ENCODE measurements around the gene TRPM1. TPM values are rescaled to one million over a fixed set of nuclear protein-coding genes. Genes with fewer than 3 reads are reported as not detected.

TRPM1 gene
- total RNA-seq, 1 donor from 2014 or later: not detected

DNA sequence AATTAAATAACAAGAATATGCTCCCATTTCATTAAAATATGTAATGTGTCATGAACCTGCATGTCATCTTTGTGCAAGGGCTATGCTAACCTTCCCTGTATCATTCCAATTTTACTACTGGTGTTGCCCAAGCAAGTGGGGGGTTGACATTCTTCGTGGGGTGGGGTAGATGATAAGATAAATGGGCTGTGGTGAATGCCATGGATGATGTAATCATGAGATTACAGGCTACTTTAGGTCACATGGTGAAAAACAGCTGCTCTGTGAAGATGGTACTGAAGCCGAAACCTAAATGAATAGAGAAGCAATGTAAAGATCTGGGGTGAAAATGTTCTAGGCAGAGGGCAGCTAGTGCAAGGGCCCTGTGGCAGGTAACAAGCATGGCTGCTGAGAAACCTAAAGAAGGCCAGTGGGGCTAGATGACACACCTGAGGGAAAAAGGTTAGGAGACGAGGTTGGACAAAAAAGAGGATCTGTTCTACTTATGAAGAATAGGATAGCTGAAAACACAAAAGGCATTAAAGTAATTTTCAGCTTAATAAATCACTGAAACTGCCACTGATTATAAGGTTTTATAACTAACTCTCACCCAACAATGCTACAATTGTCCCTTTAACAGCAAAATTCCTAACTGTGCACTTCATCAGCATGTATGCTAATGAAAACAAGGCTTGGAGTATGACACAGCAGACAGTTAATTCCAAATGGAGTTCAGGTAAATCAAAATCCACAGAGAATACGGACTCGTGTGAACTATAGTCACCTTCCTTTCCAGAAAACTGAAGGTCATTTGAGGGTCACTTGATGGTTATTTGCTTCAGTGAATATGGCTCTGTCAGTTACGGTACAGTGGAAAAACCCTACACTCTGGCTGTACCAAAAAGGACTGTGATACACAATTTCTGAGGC is 145.1 kb downstream of the TRPM1 start:
- no peak for DNase-seq (ENCODE audit: low spot score)
- peaks cover 4% of the 10 kb centered on the region for H3K4me1 Mint-ChIP-seq (ENCODE audit: low read depth)
- no peaks in the 10 kb centered on the region for H3K27me3 Mint-ChIP-seq (ENCODE audit: low read depth)
- no peaks in the 10 kb centered on the region for H3K9me3 Mint-ChIP-seq
- H3K27ac Mint-ChIP-seq: no peak overlapping the region
- peaks cover 65% of the 10 kb centered on the region for H3K36me3 Mint-ChIP-seq (ENCODE audit: low read depth)
- intact Hi-C loops (cut with micrococcal nuclease): no loop called here
- no peak overlapping the region for H3K4me3 Mint-ChIP-seq (ENCODE audit: low read depth)

DNA sequence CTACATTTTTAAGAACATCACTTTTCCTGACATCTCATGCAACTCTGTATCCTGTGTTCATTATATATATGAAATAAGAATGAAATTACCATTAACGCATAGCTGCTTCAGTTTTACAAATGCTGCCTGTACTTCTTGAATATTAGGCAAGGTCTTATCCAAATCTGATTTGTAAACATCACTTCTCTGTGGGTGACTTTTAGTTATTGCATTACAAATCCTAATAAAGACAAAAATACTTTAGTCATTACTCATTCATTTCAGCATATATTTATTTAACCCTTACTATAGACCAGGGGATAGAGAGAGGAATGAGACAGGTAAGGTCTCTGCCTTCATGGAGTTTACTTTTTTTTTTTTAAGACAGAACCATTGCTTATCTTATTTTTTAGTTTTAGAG is 146.9 kb downstream of the TRPM1 start:
- intact Hi-C loops (cut with micrococcal nuclease): no loop called here
- Mint-ChIP-seq H3K4me3 (ENCODE audit: low read depth) (no peak overlapping the region), H3K36me3 (ENCODE audit: low read depth) (peaks cover 70% of the 10 kb centered on the region), H3K27me3 (ENCODE audit: low read depth) (no peaks in the 10 kb centered on the region), H3K4me1 (ENCODE audit: low read depth) (peaks cover 4% of the 10 kb centered on the region), H3K9me3 (no peaks in the 10 kb centered on the region), H3K27ac (no peak overlapping the region)
- no peak for DNase-seq (ENCODE audit: low spot score)

DNA sequence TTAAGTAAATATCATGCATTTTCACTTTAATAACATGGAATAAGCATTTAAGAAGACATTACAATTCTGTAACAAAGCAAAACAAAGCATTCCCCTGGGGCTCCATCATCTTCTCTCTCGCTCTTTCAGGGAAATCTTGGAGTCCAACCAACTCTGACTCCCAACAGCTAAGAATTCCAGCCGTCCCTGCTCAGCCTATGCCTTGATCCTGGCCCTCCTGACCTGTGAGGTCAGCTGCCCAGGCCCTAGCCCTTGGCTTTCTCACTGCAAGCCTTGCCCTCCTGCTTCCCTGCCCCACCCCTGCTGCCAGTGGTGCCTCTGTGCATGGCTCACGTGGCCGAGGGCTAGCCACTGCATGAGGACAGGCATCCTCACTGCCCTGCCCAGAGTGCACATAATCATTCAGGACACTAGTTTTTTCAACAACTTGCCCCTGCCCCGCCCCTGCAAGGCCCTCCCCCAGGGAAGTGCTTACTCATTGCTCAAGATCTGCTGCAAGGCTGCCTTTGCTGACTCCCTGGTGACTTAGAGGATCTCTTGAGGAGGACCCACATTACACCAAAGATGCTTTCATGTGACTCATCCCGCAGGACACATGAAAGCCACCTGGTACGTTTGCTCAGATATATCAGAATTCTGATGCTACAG is 147.7 kb downstream of the TRPM1 start:
- intact Hi-C loops (cut with micrococcal nuclease): no loop called here
- Mint-ChIP-seq H3K4me1 (ENCODE audit: low read depth) (peaks cover 4% of the 10 kb centered on the region), H3K9me3 (no peaks in the 10 kb centered on the region), H3K4me3 (ENCODE audit: low read depth) (no peak overlapping the region), H3K27ac (peak overlapping the region; percentile 34), H3K36me3 (ENCODE audit: low read depth) (peaks cover 70% of the 10 kb centered on the region), H3K27me3 (ENCODE audit: low read depth) (no peaks in the 10 kb centered on the region)
- no peak for DNase-seq (ENCODE audit: low spot score)

DNA sequence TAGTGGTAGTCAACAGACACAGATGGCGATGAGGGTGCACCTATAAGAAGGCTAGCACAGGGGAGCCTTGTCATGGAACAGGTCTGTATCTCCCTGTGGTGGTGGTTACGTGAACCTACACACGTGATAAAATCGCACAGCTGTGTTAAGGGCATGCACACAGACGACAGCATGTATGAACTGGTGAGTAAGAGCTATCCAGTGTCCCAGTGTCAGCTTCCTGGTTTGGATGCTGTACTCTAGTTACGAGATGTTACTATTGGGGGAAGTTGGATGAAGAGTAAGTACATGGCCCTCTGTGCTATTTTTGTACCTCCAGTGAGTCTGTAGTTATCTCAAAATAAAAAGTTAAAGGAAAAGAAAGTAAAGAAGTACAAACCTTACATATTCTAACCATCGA is 148.3 kb downstream of the TRPM1 start:
- Mint-ChIP-seq H3K9me3 (no peaks in the 10 kb centered on the region), H3K27me3 (ENCODE audit: low read depth) (no peaks in the 10 kb centered on the region), H3K4me3 (ENCODE audit: low read depth) (no peak overlapping the region), H3K36me3 (ENCODE audit: low read depth) (peaks cover 74% of the 10 kb centered on the region), H3K27ac (no peak overlapping the region), H3K4me1 (ENCODE audit: low read depth) (peaks cover 4% of the 10 kb centered on the region)
- DNase-seq (ENCODE audit: low spot score): no peak
- intact Hi-C loops (cut with micrococcal nuclease): no loop called here

Other genes with a start within 250 kb of the TRPM1 start
- gene FAN1, start 197.8 kb downstream of the TRPM1 start, total RNA-seq: 20.9 and 24.8 TPM in 2 replicates
- 12.2 and 14.1 TPM in 2 replicates for gene MTMR10, start 110.1 kb downstream of the TRPM1 start, total RNA-seq
- 127 and 132 TPM in 2 replicates for gene KLF13, start 225.1 kb upstream of the TRPM1 start, total RNA-seq